Activated naive CD4-positive, alpha-beta T cell treated with anti-CD3 and anti-CD28 coated beads, Interleukin-2, amount 50 U/mL, for 72 hours (primary cell): ENCODE data around the gene ANKS1B. TPM values are rescaled to one million over a fixed set of nuclear protein-coding genes. Genes with fewer than 3 reads are reported as not detected.

Source experiments
- ATAC-seq, 2 donors: fragments of 150-1000 bp; cut with Tn5 transposase; 2 replicates each; pipeline ENCODE4 v1.10.0; 2021; ENCODE audit warnings: mild to moderate bottlenecking in 2 of 2, moderate library complexity in 2 of 2
- DNase-seq, 2 donors: peaks; one replicate each; pipeline ENCODE4 v3.0.0; 2021 to 2022; ENCODE audit warnings: low spot score in 2 of 2
- H3K27ac Mint-ChIP-seq, 2 donors: one replicate each; pipeline ENCODE4 v1.8.0; 2022; ENCODE audit warnings: mild to moderate bottlenecking in 2 of 2, mixed read lengths in 2 of 2
- H3K36me3 Mint-ChIP-seq, 2 donors: one replicate each; pipeline ENCODE4 v1.8.0; 2022; ENCODE audit warnings: mixed read lengths in 2 of 2
- H3K9me3 Mint-ChIP-seq, 2 donors: one replicate each; pipeline ENCODE4 v1.8.0; 2022; ENCODE audit warnings: mixed read lengths in 2 of 2
- total RNA-seq, 2 donors: library from RNA; stranded (reverse); gene quantifications; one replicate each; pipeline ENCODE4 v1.2.3, GENCODE V29; 2022

Gene ANKS1B
- total RNA-seq, 2 donors from 2014 or later = 0.16 TPM; not detected in 1

DNA sequence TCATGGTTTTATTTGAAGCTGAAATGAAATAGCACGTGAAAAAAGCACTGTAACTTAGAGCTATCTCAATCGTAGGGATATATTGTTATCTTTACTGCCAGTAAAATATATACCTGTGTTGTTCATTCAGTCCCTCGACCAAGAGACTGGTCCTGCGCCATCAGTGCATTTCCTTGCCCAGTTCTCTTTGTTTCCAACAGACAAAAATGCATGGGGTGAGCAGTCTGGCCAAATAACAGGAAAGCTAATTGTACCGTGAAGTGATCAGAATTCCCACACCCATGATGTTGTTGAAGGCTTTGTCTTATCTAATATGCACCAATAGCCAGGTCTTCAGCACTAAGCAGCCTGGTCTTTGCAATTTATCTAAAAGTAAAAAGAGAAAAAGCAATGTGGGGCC, 814.3 kb downstream of the ANKS1B start:
- H3K27ac Mint-ChIP-seq = no peak overlapping the region
- DNase-seq (no peak), ATAC-seq (no peak)
- H3K9me3 Mint-ChIP-seq = no peaks in the 10 kb centered on the region
- H3K36me3 Mint-ChIP-seq = no peaks in the 10 kb centered on the region

- Mint-ChIP-seq H3K36me3 (no peaks in the 10 kb centered on the region), H3K27ac (no peak overlapping the region), H3K9me3 (no peaks in the 10 kb centered on the region)
- DNase-seq = no peak
- ATAC-seq = no peak
Measured at GRCh38 chr12:99170037-99170436, 814.7 kb downstream of the ANKS1B start.

GRCh38 chr12:99157946-99158345, 826.8 kb downstream of the ANKS1B start:
- Mint-ChIP-seq H3K9me3 (no peaks in the 10 kb centered on the region), H3K36me3 (no peaks in the 10 kb centered on the region), H3K27ac (no peak overlapping the region)
- ATAC-seq (no peak), DNase-seq (no peak)

DNA sequence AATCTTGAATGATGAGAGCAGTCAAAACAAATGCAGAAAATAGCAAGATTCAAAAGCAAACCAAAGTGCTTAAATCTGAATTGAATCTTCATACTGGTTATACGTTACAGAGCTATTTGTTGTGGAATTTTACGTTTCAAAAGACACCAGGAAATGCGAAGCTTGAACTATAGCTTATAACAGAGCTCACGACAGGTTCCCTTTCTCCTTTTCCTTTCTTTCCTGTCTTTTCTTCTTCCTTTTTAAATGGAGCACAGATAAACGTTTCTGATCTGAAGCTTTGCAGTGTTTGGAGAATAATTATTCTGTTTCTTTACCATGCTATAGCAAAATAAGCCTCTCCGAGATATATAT, 829.8 kb downstream of the ANKS1B start:
- ATAC-seq = no peak
- Mint-ChIP-seq H3K9me3 (peaks cover 0 to 10% of the 10 kb centered on the region in 2 donors), H3K36me3 (no peaks in the 10 kb centered on the region), H3K27ac (no peak overlapping the region)
- DNase-seq = no peak

DNA sequence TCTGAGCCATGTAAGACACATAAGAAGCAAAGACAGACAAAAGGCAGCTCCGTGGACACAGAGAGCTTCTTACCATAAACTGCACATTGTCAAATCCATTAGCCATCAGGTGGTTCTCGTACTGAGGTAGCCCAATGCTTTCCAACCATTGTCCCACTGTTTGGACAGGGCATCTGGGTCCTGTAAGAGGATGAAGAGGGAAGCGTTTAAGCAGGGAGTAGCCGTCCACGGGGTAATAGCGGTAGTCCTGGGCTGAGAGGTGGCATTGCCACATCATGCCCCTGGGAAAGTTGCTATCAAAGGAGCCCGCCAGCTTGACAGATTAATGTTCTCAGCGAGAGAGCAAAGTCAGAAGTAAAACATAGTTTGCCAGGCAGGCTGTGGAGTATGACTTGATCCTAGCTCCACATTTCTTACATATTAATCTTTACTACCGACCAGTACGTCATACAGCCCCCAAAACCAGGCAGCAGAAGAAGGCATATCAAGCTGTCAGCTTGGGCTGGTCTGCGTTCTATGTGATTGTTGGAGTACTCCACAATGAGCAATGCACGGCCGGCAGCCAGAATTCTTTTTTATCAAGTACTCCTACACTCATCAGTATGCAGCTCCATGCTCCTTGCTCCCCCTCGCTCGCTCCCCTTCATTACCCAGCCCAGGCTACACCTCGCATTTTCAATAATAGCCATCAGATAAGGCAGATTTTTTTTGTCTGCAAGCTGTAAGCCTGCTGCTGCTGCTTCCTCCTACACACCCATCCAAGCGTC, 830.3 kb downstream of the ANKS1B start:
- ATAC-seq (no peak), DNase-seq (no peak)
- Mint-ChIP-seq H3K9me3 (peaks cover 0 to 10% of the 10 kb centered on the region in 2 donors), H3K27ac (no peak overlapping the region), H3K36me3 (no peaks in the 10 kb centered on the region)

GRCh38 chr12:99153293-99153692, 831.4 kb downstream of the ANKS1B start:
- ATAC-seq (no peak), DNase-seq (no peak)
- Mint-ChIP-seq H3K9me3 (peaks cover 0 to 10% of the 10 kb centered on the region in 2 donors), H3K36me3 (no peaks in the 10 kb centered on the region), H3K27ac (no peak overlapping the region)

DNA sequence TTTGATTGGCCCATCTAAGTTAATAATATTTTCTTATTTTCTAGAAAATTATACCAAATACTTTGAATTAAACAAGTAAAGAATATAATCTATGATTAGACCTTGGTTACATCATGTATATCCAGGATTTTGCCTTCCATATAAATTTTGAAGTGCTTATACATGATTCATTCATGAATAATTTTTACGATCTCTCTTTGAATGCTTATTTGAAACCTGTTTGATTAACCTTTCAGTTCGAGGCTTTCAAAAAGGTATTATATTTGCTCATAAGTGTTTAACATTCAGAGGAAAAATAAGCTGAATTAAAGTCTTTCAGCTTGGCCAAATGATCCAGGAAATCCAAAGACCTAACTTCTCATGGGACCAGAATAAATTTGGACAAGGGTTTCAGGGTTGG, 832.4 kb downstream of the ANKS1B start:
- no peak overlapping the region for H3K27ac Mint-ChIP-seq
- no peaks in the 10 kb centered on the region for H3K36me3 Mint-ChIP-seq
- DNase-seq (no peak), ATAC-seq (no peak)
- H3K9me3 Mint-ChIP-seq = peaks cover 0 to 10% of the 10 kb centered on the region in 2 donors

GRCh38 chr12:99151744-99152143, 833.0 kb downstream of the ANKS1B start:
- H3K27ac Mint-ChIP-seq = no peak overlapping the region
- H3K36me3 Mint-ChIP-seq = no peaks in the 10 kb centered on the region
- no peak for DNase-seq
- H3K9me3 Mint-ChIP-seq = peaks cover 0 to 10% of the 10 kb centered on the region in 2 donors
- ATAC-seq = no peak

GRCh38 chr12:99147130-99147529, 837.6 kb downstream of the ANKS1B start:
- no peak for ATAC-seq

GRCh38 chr12:99146730-99147129, 838.0 kb downstream of the ANKS1B start:
- Mint-ChIP-seq H3K36me3 (no peaks in the 10 kb centered on the region), H3K27ac (no peak overlapping the region), H3K9me3 (peaks cover 15 to 20% of the 10 kb centered on the region in 2 donors)
- no peak for ATAC-seq
- no peak for DNase-seq

More at GRCh38 chr12:99147130-99147529, 837.6 kb downstream of the ANKS1B start:
- no peak overlapping the region for H3K27ac Mint-ChIP-seq
- H3K36me3 Mint-ChIP-seq = no peaks in the 10 kb centered on the region
- H3K9me3 Mint-ChIP-seq = peaks cover 15 to 16% of the 10 kb centered on the region in 2 donors
- no peak for DNase-seq

DNA sequence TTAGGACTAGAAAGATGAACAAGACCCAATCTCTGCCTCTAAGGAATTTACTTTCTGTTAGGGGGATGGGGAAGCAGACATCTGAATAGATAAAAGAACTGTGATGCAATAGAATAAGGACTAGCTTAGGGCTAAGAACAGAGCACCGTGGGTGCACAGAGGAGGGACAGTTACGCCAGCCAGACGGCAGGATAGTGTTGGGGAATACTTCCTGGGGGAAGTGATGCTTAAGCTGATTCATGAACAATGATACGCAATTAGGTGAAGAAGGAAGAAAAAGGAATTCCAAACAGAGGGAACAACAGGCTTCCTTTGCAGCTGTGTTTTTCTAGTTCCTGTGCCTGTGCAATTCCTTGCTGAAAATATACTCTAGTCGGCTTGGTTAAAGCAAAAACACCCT, 838.6 kb downstream of the ANKS1B start:
- ATAC-seq = no peak
- DNase-seq = no peak
- Mint-ChIP-seq H3K27ac (no peak overlapping the region), H3K9me3 (peaks cover 16 to 21% of the 10 kb centered on the region in 2 donors), H3K36me3 (no peaks in the 10 kb centered on the region)

- DNase-seq (no peak), ATAC-seq (no peak)
- Mint-ChIP-seq H3K9me3 (peaks cover 13 to 29% of the 10 kb centered on the region in 2 donors), H3K36me3 (no peaks in the 10 kb centered on the region), H3K27ac (no peak overlapping the region)
Measured at GRCh38 chr12:99142651-99143050, 842.1 kb downstream of the ANKS1B start.

DNA sequence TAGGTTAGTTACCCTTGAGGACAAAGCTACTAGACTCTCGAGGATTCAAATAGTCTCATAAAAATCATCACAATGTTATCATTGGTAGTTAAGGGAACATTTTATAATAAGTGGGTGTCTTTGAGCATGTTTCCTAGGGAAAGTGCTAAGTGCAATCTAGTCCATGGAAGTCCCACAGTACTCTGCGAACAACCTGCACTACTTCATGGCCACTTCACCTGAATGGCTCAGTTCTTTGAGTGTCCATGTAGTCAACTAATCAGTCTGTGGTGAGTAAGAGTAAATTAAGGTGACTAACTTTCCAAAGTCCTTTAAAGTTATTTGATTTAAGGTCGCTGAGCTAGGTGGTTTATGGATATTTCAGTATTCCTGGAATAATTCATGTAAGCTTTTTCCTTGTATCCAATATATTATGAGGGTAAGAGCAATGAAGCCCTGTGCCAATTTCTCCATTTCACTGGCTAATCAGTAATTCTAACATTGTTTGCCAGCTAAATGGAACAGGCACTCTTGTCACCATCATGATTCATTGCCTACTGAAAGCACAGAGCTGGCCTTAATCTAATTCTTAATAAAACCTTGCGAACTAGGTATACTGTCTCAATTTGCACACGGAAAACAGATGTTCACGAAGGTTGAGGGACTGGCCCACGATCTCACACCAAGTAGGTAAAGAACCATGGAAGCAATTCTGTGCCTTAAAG, 844.6 kb downstream of the ANKS1B start:
- H3K9me3 Mint-ChIP-seq = peaks cover 11 to 31% of the 10 kb centered on the region in 2 donors
- H3K27ac Mint-ChIP-seq = no peak overlapping the region
- no peak for ATAC-seq
- H3K36me3 Mint-ChIP-seq = no peaks in the 10 kb centered on the region
- no peak for DNase-seq

GRCh38 chr12:99138393-99138792, 846.3 kb downstream of the ANKS1B start:
- ATAC-seq (no peak), DNase-seq (no peak)

DNA sequence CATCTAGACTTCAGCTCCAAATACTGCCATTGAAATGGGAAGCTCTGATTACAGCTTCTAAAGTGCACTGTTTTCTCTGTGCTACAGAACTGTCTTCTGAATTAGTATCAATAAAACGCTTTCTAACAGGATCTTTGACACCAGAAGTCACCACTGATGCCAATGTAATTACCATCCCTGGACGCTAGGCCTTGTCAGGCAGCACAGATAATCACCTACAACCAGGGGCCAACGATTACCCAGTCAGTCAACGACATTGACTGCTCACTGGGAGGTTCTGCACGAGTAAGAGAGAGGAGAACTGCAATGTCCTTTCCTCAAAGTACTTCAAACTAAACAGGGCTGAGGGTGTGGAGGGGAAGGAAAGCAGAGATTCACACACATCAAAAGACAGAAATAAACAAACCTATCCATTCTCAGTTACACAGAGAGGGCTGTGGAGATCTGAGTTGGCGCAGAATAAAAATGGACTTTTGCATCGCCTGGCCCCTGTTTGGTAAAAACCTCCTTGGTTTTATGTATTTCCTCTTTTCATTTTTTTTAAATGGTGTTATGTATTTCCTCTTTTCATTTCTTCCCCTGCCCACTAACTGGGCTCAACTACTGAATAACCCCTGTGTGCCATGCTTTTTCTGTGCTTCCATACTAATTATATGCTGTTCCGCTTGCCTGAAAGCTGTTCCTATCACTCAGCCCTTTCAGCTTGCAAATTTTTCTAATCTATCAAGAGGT, 847.4 kb downstream of the ANKS1B start:
- no peak for ATAC-seq
- H3K36me3 Mint-ChIP-seq = no peaks in the 10 kb centered on the region
- peaks cover 8 to 18% of the 10 kb centered on the region in 2 donors for H3K9me3 Mint-ChIP-seq
- H3K27ac Mint-ChIP-seq = no peak overlapping the region
- DNase-seq = no peak

More at GRCh38 chr12:99138393-99138792, 846.3 kb downstream of the ANKS1B start:
- Mint-ChIP-seq H3K36me3 (no peaks in the 10 kb centered on the region), H3K27ac (no peak overlapping the region), H3K9me3 (peaks cover 8 to 20% of the 10 kb centered on the region in 2 donors)

GRCh38 chr12:99136516-99136915, 848.2 kb downstream of the ANKS1B start:
- H3K36me3 Mint-ChIP-seq = no peaks in the 10 kb centered on the region
- no peak for ATAC-seq
- H3K9me3 Mint-ChIP-seq = peaks cover 8 to 12% of the 10 kb centered on the region in 2 donors
- no peak overlapping the region for H3K27ac Mint-ChIP-seq
- DNase-seq = no peak

DNA sequence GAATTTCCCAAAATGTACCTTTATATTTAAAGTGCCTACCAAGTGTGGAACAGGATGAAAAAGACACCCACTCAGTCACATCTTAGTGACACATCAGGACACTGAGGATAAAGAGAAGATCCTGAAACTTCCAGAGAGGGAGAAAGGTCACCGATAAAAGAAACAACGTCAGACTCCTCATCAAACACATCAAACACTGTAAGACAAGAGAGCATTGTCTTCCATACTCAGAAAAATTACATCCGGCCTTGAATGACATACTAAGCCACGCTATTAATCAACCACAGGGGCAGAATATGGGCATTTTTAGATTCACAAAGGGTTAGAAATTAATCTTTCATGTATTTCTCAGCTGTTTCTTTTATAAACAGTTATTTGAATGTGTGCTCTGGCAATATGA, 849.4 kb downstream of the ANKS1B start:
- Mint-ChIP-seq H3K9me3 (peaks cover 0 to 7% of the 10 kb centered on the region in 2 donors), H3K27ac (no peak overlapping the region), H3K36me3 (no peaks in the 10 kb centered on the region)
- DNase-seq (no peak), ATAC-seq (no peak)
